ENCODE results near the gene SMIM31. TPM values are rescaled to one million over a fixed set of nuclear protein-coding genes. Genes with fewer than 3 reads are reported as not detected.

SMIM31 gene
- total and polyA plus RNA-seq, 2 donors (not counting 1 experiment from before 2014, with no cell fraction given): not detected

GRCh38 chr4:164765833-164766232 lies 11.9 kb downstream of the SMIM31 start:
- 62% methylated on average over 2 of the region's 5 CpGs for WGBS (ENCODE audit: insufficient coverage)
- H3K4me3 ChIP-seq (ENCODE audit: control extremely low read depth in 1 of 5, extremely low read depth in 1 of 5, insufficient read depth in 1 of 5, low read depth in 2 of 5, low read length in 4 of 5): no peak overlapping the region

GRCh38 chr4:164768516-164768915 lies 14.6 kb downstream of the SMIM31 start:
- H3K4me3 Mint-ChIP-seq: no peak overlapping the region
- ChIA-PET CTCF (interaction anchor here (0.6 to 1.3 kb wide), 6 partner anchors 10 to 372 kb away, joined by 3 to 4 read pairs (median 4); no protein-coding TSS in a partner anchor), POLR2A (no interaction called here)
- no peaks in the 10 kb centered on the region for H3K9me3 ChIP-seq (ENCODE audit: control extremely low read depth in 1 of 3, control insufficient read depth in 2 of 3, insufficient read depth in 1 of 3, low read length in 2 of 3)
- TF ChIP-seq, protein P1, sequence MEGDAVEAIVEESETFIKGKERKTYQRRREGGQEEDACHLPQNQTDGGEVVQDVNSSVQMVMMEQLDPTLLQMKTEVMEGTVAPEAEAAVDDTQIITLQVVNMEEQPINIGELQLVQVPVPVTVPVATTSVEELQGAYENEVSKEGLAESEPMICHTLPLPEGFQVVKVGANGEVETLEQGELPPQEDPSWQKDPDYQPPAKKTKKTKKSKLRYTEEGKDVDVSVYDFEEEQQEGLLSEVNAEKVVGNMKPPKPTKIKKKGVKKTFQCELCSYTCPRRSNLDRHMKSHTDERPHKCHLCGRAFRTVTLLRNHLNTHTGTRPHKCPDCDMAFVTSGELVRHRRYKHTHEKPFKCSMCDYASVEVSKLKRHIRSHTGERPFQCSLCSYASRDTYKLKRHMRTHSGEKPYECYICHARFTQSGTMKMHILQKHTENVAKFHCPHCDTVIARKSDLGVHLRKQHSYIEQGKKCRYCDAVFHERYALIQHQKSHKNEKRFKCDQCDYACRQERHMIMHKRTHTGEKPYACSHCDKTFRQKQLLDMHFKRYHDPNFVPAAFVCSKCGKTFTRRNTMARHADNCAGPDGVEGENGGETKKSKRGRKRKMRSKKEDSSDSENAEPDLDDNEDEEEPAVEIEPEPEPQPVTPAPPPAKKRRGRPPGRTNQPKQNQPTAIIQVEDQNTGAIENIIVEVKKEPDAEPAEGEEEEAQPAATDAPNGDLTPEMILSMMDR (IDR thresholded peaks at IDR 0.05): peak; percentile 18
- no peak for TF ChIP-seq EZH2 (IDR thresholded peaks at IDR 0.05; ENCODE audit: borderline replicate concordance, insufficient read depth, low read depth, low read length, poor library complexity, severe bottlenecking)
- H3K27ac Mint-ChIP-seq: no peak overlapping the region
- H3K27ac ChIP-seq (ENCODE audit: low read length in 2 of 2): no peak overlapping the region
- no peaks in the 10 kb centered on the region for H3K36me3 ChIP-seq (replicated peaks in 1 of 2; ENCODE audit: control extremely low read depth in 1 of 2, control insufficient read depth in 1 of 2, extremely low read depth in 1 of 2, insufficient read depth in 2 of 2, low read length in 1 of 2)
- no peak overlapping the region for H3K4me2 ChIP-seq (replicated peaks; ENCODE audit: low read depth, low read length, poor library complexity, severe bottlenecking)
- intact Hi-C loops (cut with micrococcal nuclease): no loop called here
- no peaks in the 10 kb centered on the region for H3K9me3 Mint-ChIP-seq (ENCODE audit: insufficient read depth)
- H3K79me2 ChIP-seq (ENCODE audit: control insufficient read depth, insufficient read depth, low read length): no peaks in the 10 kb centered on the region
- H3K4me1 ChIP-seq (ENCODE audit: control insufficient read depth in 2 of 2, insufficient read depth in 2 of 2, low read length in 2 of 2): no peaks in the 10 kb centered on the region
- no peak overlapping the region for H2AFZ ChIP-seq (ENCODE audit: insufficient read depth, low read depth, low read length, poor library complexity, severe bottlenecking)
- H3K4me1 Mint-ChIP-seq: no peaks in the 10 kb centered on the region
- H3K4me3 ChIP-seq (ENCODE audit: control extremely low read depth in 1 of 5, extremely low read depth in 1 of 5, insufficient read depth in 1 of 5, low read depth in 2 of 5, low read length in 4 of 5): no peak overlapping the region
- whole genome bisulfite sequencing (ENCODE audit: insufficient coverage): no CpG with 5 or more reads among the region's 5 CpGs
- no peaks in the 10 kb centered on the region for H4K20me1 ChIP-seq (ENCODE audit: control insufficient read depth, insufficient read depth, low read length, poor library complexity, severe bottlenecking)
- H3K27me3 ChIP-seq (replicated peaks in 1 of 4; ENCODE audit: control extremely low read depth in 1 of 4, control insufficient read depth in 3 of 4, insufficient read depth in 4 of 4, low read length in 3 of 4): peaks cover 0 to 3% (median 0%) of the 10 kb centered on the region in 4 experiments
- ATAC-seq (ENCODE audit: low read depth) (no peak), DNase-seq (no peak)
- H3K27me3 Mint-ChIP-seq: peaks cover 15% of the 10 kb centered on the region
- H3K9ac ChIP-seq (ENCODE audit: low read length): no peak overlapping the region

More at GRCh38 chr4:164765833-164766232, 11.9 kb downstream of the SMIM31 start:
- no peak overlapping the region for H3K9ac ChIP-seq (ENCODE audit: low read length)
- no peak overlapping the region for H3K4me3 Mint-ChIP-seq
- peaks cover 0 to 3% (median 0%) of the 10 kb centered on the region in 4 experiments for H3K27me3 ChIP-seq (replicated peaks in 1 of 4; ENCODE audit: control extremely low read depth in 1 of 4, control insufficient read depth in 3 of 4, insufficient read depth in 4 of 4, low read length in 3 of 4)
- TF ChIP-seq, protein P1 (IDR thresholded peaks at IDR 0.05): no peak
- no peak for TF ChIP-seq EZH2 (IDR thresholded peaks at IDR 0.05; ENCODE audit: borderline replicate concordance, insufficient read depth, low read depth, low read length, poor library complexity, severe bottlenecking)
- intact Hi-C loops (cut with micrococcal nuclease): no loop called here
- no peaks in the 10 kb centered on the region for H3K79me2 ChIP-seq (ENCODE audit: control insufficient read depth, insufficient read depth, low read length)
- ATAC-seq (ENCODE audit: low read depth) (no peak), DNase-seq (no peak)
- H3K27ac ChIP-seq (ENCODE audit: low read length in 2 of 2): no peak overlapping the region
- H4K20me1 ChIP-seq (ENCODE audit: control insufficient read depth, insufficient read depth, low read length, poor library complexity, severe bottlenecking): no peaks in the 10 kb centered on the region
- ChIA-PET CTCF (interaction anchor here (1.0 kb wide), 1 partner anchor 20 kb away, joined by 3 read pairs; no protein-coding TSS in a partner anchor), POLR2A (no interaction called here)
- H3K36me3 ChIP-seq (replicated peaks in 1 of 2; ENCODE audit: control extremely low read depth in 1 of 2, control insufficient read depth in 1 of 2, extremely low read depth in 1 of 2, insufficient read depth in 2 of 2, low read length in 1 of 2): no peaks in the 10 kb centered on the region
- no peak overlapping the region for H3K27ac Mint-ChIP-seq
- no peaks in the 10 kb centered on the region for H3K9me3 Mint-ChIP-seq (ENCODE audit: insufficient read depth)
- H3K4me1 ChIP-seq (ENCODE audit: control insufficient read depth in 2 of 2, insufficient read depth in 2 of 2, low read length in 2 of 2): no peaks in the 10 kb centered on the region
- H3K4me1 Mint-ChIP-seq: no peaks in the 10 kb centered on the region
- peaks cover 19% of the 10 kb centered on the region for H3K27me3 Mint-ChIP-seq
- H3K9me3 ChIP-seq (ENCODE audit: control extremely low read depth in 1 of 3, control insufficient read depth in 2 of 3, insufficient read depth in 1 of 3, low read length in 2 of 3): no peaks in the 10 kb centered on the region
- H3K4me2 ChIP-seq (replicated peaks; ENCODE audit: low read depth, low read length, poor library complexity, severe bottlenecking): no peak overlapping the region
- no peak overlapping the region for H2AFZ ChIP-seq (ENCODE audit: insufficient read depth, low read depth, low read length, poor library complexity, severe bottlenecking)

Data from B cell (primary cell).